NB4 (cell line): ENCODE data around the gene GSTO2.

Source experiments
- POLR2A ChIP-seq: IDR thresholded peaks from 2 replicates; pipeline ENCODE4 v1.6.1; 2011; ENCODE audit warnings: mild to moderate bottlenecking; ENCODE audit not compliant: insufficient read length; ENCODE audit errors: extremely low read depth
- TF ChIP-seq, protein P1 (sequence below): IDR thresholded peaks from one replicate; pipeline ENCODE4 v1.5.1; 2012; ENCODE audit warnings: low read depth, low read length

DNA sequence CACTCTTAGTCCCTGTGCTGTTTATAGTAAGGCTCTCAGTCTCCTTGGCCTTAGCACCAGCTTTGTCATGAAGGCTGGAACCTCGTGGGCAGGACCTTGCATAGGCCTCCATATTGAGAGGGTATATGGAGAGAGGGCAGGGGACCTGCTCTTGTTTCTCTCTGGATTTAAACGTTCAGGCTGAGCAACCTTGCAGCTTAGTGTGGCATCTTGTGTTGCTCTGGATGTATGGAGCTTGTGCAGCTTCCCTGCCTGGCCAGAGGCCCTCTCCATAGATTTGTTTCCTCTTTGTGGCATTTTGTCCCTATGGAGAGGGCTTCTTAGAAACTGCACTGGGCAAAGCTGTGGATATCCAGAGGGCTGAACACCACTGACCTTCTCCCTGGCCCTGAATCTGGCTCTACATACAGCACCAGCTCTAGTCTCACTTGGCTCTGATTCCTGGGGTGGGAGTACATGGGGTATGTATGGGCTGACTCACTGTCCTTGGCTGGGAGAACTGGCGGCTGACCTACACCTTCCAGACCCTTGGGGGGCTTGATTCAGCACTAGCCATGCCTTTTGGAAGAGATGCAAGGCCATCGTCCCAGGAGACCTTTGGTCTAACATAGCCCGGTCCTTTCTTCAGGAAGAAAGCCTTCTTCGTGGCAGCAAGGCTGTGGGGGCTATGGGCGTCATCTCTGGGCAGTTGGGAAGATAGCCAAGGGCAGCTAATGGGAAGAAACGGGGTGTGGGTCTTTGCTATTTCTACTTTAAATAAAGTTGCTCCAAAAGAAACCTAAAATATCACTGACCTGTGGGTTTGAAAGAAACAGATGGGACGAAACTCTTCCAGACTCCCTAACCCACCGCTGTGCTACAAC, 38.8 kb downstream of the GSTO2 start:
- TF ChIP-seq, protein P1, sequence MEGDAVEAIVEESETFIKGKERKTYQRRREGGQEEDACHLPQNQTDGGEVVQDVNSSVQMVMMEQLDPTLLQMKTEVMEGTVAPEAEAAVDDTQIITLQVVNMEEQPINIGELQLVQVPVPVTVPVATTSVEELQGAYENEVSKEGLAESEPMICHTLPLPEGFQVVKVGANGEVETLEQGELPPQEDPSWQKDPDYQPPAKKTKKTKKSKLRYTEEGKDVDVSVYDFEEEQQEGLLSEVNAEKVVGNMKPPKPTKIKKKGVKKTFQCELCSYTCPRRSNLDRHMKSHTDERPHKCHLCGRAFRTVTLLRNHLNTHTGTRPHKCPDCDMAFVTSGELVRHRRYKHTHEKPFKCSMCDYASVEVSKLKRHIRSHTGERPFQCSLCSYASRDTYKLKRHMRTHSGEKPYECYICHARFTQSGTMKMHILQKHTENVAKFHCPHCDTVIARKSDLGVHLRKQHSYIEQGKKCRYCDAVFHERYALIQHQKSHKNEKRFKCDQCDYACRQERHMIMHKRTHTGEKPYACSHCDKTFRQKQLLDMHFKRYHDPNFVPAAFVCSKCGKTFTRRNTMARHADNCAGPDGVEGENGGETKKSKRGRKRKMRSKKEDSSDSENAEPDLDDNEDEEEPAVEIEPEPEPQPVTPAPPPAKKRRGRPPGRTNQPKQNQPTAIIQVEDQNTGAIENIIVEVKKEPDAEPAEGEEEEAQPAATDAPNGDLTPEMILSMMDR = no peak
- no peak for TF ChIP-seq POLR2A
